Retina (tissue), 1 donor: ENCODE results near the gene IFI30.

Source experiments
- DNase-seq: peaks from one replicate; pipeline ENCODE4 v3.0.0-alpha.2; 2016

The IFI30 gene

DNA sequence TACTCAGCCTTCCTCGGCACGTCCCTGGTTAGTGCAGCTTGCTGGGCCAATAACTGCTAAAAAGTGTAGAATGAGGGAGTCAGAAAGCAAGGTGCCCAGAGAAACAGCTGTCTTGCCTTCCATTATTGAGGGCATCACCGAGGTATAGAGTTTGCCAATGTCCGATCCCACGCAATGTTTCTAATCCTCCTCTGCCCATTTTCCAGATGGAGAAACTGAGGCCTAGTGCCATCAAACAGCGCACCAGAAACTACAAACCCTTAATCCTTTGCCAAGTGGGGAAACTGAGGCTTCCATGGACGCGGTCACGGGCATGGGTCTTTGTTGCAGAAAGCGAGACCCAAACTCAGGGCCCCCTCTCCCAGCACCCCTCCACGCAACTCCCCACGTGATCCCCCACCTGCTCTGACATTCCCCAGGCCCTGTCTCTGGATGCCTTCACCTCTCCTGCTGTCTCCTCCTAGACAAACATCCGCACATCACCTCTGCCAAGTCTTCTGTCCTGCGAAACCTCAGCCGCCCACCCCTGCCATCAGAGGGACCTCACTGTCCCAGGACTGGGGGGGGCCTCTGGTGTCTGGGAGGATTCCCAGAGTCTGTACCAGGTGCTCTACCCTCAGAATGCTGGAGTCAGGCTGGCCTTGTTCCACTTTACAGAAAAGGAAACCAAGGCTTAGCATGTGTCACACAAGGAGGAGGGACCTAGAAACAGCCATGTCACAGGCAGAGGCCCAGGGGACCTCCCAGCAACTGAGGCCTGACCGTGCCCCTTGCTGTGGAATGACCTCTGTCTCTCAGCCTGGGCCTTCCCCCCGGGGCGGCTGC, 53.6 kb downstream of the IFI30 start:
- DNase-seq, result no peak
